Measurements from ENCODE around the gene GPX3. TPM values are rescaled to one million over a fixed set of nuclear protein-coding genes. Genes with fewer than 3 reads are reported as not detected.

Gene GPX3
- total RNA-seq, 6 donors from 2014 or later: 876 to 1,536 (median 1,027) TPM

DNA sequence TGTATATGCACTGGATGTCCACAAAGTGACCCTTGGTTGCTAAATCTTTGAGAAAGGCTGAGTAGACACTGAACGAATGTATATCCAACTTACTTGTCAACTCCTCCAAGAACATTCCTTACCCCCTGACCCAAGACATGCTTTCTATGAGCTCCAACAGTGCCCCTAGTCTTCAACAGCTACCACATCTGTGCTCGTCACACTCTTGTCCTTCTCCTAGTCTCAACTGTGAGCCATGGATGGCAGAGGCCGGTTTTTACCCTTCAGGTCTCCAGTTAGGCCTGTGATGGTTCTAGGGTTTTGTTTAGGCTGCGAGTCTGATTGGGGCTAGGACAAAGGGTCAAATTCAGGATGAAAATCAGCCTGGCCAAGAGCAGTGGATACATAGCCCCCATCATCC lies 19.0 kb upstream of the GPX3 start:
- H3K36me3 ChIP-seq: no peaks in the 10 kb centered on the region
- no peak for DNase-seq
- H3K4me3 ChIP-seq: no peak overlapping the region
- ATAC-seq (ENCODE audit: low FRiP score in 2 of 2): no peak
- no peak overlapping the region for H3K27ac ChIP-seq
- no peaks in the 10 kb centered on the region for H3K9me3 ChIP-seq
- WGBS, 2 donors: 90 to 91% methylated on average over 4 of the region's 4 CpGs
- TF ChIP-seq, protein P1, sequence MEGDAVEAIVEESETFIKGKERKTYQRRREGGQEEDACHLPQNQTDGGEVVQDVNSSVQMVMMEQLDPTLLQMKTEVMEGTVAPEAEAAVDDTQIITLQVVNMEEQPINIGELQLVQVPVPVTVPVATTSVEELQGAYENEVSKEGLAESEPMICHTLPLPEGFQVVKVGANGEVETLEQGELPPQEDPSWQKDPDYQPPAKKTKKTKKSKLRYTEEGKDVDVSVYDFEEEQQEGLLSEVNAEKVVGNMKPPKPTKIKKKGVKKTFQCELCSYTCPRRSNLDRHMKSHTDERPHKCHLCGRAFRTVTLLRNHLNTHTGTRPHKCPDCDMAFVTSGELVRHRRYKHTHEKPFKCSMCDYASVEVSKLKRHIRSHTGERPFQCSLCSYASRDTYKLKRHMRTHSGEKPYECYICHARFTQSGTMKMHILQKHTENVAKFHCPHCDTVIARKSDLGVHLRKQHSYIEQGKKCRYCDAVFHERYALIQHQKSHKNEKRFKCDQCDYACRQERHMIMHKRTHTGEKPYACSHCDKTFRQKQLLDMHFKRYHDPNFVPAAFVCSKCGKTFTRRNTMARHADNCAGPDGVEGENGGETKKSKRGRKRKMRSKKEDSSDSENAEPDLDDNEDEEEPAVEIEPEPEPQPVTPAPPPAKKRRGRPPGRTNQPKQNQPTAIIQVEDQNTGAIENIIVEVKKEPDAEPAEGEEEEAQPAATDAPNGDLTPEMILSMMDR (IDR thresholded peaks at IDR 0.05): no peak
- no peak for TF ChIP-seq POLR2AphosphoS5 (IDR thresholded peaks at IDR 0.05)
- no peak for TF ChIP-seq EP300 (IDR thresholded peaks at IDR 0.05)
- H3K4me1 ChIP-seq: peaks cover 20 to 32% (median 22%) of the 10 kb centered on the region in 4 donors
- H3K27me3 ChIP-seq: no peaks in the 10 kb centered on the region

DNA sequence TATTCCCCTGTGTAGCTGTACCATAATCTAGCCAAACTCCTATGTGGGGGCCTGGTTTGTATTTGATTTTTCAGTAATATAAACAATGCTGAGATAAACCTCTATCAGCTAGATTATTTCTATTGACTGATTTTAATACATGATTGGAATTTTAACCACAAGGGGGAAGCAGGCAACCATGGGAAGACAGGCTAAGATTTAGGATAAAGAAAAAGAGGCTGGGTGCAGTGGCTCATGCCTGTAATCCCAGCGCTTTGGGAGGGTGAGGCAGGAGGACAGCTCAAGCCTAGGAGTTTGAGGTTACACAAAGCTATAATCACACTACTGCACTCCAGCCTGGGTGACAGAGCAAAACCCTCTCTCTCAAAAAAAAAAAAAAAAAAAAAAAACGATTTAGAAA lies 18.1 kb upstream of the GPX3 start:
- H3K27me3 ChIP-seq: no peaks in the 10 kb centered on the region
- WGBS, 2 donors: 33 to 34% methylated on average over 2 of the region's 2 CpGs
- no peaks in the 10 kb centered on the region for H3K36me3 ChIP-seq
- H3K9me3 ChIP-seq: no peaks in the 10 kb centered on the region
- ATAC-seq (ENCODE audit: low FRiP score in 2 of 2) (peak in 1 of 2 donors; percentile 45), DNase-seq (no peak)
- TF ChIP-seq POLR2AphosphoS5 (IDR thresholded peaks at IDR 0.05): no peak
- TF ChIP-seq, protein P1 (IDR thresholded peaks at IDR 0.05): peak; percentile 30 to 69 (median 54)
- no peak overlapping the region for H3K27ac ChIP-seq
- H3K4me1 ChIP-seq: peaks cover 27 to 40% (median 30%) of the 10 kb centered on the region in 4 donors
- H3K4me3 ChIP-seq: no peak overlapping the region

DNA sequence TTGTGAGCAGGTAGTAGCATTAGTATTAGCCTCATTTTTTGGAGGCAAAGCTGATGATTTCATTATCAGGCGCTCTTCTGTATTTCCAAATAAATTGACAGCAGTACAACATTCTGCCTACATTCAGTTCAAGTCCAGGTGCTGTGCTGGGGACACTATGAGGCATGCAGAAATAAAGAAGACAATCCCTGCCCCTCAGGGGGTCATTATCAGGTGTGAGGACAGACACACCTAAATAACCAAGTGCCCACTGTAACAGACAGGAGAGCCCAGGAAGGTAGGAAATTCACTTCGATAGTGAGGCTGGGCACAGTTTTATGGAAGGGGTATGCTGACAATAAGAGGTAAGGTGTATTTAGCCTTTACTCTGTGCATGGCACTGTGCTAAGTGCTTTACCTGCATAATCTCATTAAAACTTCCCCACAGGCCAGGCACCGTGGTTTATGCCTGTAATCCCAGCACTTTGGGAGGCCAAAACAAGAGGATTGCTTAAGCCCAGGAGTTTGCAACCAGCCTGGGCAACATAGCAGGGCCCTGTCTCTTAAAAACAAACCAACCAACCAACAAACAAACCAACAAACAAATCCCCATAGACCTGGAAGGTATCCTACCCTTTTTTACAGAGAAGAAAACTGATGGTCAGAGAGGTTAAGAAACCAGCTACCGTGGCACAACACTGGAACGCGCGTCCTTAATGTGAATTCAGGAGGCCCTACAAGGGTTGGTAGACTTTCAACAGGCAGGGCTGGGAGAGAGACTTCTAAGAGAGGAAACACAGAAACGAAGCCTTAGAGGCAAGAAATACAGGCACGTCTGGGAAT lies 17.5 kb upstream of the GPX3 start:
- ATAC-seq (ENCODE audit: low FRiP score in 2 of 2): no peak
- no peak overlapping the region for H3K4me3 ChIP-seq
- TF ChIP-seq, protein P1 (IDR thresholded peaks at IDR 0.05): no peak
- TF ChIP-seq POLR2A (IDR thresholded peaks at IDR 0.05): no peak
- TF ChIP-seq POLR2AphosphoS5 (IDR thresholded peaks at IDR 0.05): no peak
- no peak for TF ChIP-seq EP300 (IDR thresholded peaks at IDR 0.05)
- no peaks in the 10 kb centered on the region for H3K9me3 ChIP-seq
- no peaks in the 10 kb centered on the region for H3K27me3 ChIP-seq
- H3K36me3 ChIP-seq: no peaks in the 10 kb centered on the region
- peaks cover 32 to 45% (median 37%) of the 10 kb centered on the region in 4 donors for H3K4me1 ChIP-seq
- DNase-seq: no peak
- peak overlapping the region in 3 of 4 donors; percentile 44 to 87 (median 85) for H3K27ac ChIP-seq
- WGBS, 2 donors: 82 to 87% methylated on average over 9 of the region's 9 CpGs

GRCh38 chr5:151003503-151003860 lies 16.9 kb upstream of the GPX3 start:
- 87 to 94% methylated on average over 3 of the region's 3 CpGs for WGBS, 2 donors
- no peaks in the 10 kb centered on the region for H3K9me3 ChIP-seq
- TF ChIP-seq POLR2AphosphoS5 (IDR thresholded peaks at IDR 0.05) (no peak), POLR2A (IDR thresholded peaks at IDR 0.05) (no peak), EP300 (IDR thresholded peaks at IDR 0.05) (no peak)
- TF ChIP-seq, protein P1 (IDR thresholded peaks at IDR 0.05): no peak
- no peak for ATAC-seq (ENCODE audit: low FRiP score in 2 of 2)
- H3K27me3 ChIP-seq: no peaks in the 10 kb centered on the region
- no peak for DNase-seq
- no peak overlapping the region for H3K4me3 ChIP-seq
- H3K27ac ChIP-seq: peak overlapping the region; percentile 42 to 87 (median 64)
- H3K36me3 ChIP-seq: no peaks in the 10 kb centered on the region
- peaks cover 34 to 45% (median 42%) of the 10 kb centered on the region in 4 donors for H3K4me1 ChIP-seq

DNA sequence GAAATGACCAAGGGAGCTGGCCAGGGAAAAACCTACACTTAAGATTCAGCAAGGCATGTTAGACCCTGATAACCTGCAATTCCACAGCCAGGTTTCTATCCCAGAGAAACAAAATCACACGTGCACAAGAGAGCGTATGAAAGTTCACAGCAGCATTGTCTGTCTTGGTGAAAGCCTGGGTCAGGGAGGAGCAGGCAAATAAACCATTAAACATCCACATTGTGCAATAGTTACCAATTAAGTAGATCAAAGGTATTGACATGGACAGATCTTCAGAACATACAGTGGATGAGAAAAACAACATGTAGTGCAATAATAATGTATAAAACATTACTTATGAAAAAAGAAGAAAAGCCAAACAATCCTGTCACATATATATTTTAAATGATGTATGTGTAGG lies 15.9 kb upstream of the GPX3 start:
- TF ChIP-seq EP300 (IDR thresholded peaks at IDR 0.05) (no peak), POLR2AphosphoS5 (IDR thresholded peaks at IDR 0.05) (no peak), POLR2A (IDR thresholded peaks at IDR 0.05) (no peak)
- TF ChIP-seq, protein P1 (IDR thresholded peaks at IDR 0.05): no peak
- Histone ChIP-seq H3K4me1 (peaks cover 34 to 47% (median 45%) of the 10 kb centered on the region in 4 donors), H3K27ac (peak overlapping the region; percentile 44 to 87 (median 84)), H3K36me3 (no peaks in the 10 kb centered on the region), H3K27me3 (no peaks in the 10 kb centered on the region), H3K4me3 (no peak overlapping the region), H3K9me3 (no peaks in the 10 kb centered on the region)
- 66 to 71% methylated on average over 2 of the region's 2 CpGs for WGBS, 2 donors
- DNase-seq: no peak
- ATAC-seq (ENCODE audit: low FRiP score in 2 of 2): no peak

All from upper lobe of left lung (tissue), 6 donors.